Measurements from ENCODE around the gene OSBPL6.

DNA sequence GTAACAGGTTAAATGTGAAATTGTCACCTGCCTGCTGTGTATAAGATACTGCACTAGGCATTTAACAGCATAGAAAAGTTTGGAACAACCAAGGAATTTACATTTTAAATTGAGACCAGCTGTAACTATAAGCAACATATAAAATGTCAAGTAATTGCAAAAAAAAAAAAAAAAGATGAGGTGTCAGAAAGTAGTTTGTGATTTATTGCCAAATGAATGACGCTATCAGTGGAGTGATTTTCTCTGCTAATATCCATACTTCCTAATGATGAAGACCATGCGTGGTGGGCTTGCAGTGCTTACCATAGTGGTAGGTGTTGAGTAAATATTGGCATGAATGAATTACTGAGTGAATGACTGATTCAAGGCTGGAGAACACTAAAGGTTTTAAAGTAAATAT lies 73.3 kb downstream of the OSBPL6 start:
- TF ChIP-seq TCF4 (CRISPR knock-in tag; IDR thresholded peaks at IDR 0.05; ENCODE audit: borderline replicate concordance), result no peak
- TF ChIP-seq GLIS3 (CRISPR knock-in tag; IDR thresholded peaks at IDR 0.05), result no peak
